A673 (cell line): ENCODE results near the gene UST. TPM values are rescaled to one million over a fixed set of nuclear protein-coding genes. Genes with fewer than 3 reads are reported as not detected.
A peak's percentile ranks its signal among the peaks of the same experiment; 100 is the strongest.

Source experiments
- BruUV-seq: library from RNA; stranded (reverse); fragments of 400-500 nt; replicated peaks from 2 replicates; lab custom pipeline; 2021; lab: Mats Ljungman, UMichigan
- CTCF ChIA-PET: fragments of 300-600 bp; sonication (Branson Sonifier 250); formaldehyde crosslinking; loops from one replicate; lab custom pipeline; 2022; ENCODE audit warnings: antibody characterized with exemption; lab: Charles Lee
- POLR2A ChIA-PET: fragments of 300-600 bp; sonication (Branson Sonifier 250); formaldehyde crosslinking; loops from one replicate; lab custom pipeline; 2022; ENCODE audit warnings: antibody characterized with exemption; ENCODE audit not compliant: low non-redundant PET; lab: Charles Lee
- DNase-seq: peaks from one replicate; pipeline ENCODE4 v3.0.0-alpha.2; 2015; ENCODE audit warnings: low spot score
- H3K27ac ChIP-seq: fragments of 200-600 bp; sonication (generic); 2 replicates; pipeline ENCODE4 v1.5.1; 2016; ENCODE audit warnings: mixed run types, low read depth, mild to moderate bottlenecking, mixed read lengths, antibody characterized with exemption, low read length; ENCODE audit not compliant: poor library complexity, severe bottlenecking
- H3K27me3 ChIP-seq: fragments of 200-600 bp; sonication (generic); replicated peaks from 2 replicates; pipeline ENCODE4 v1.6.1; 2017; ENCODE audit warnings: mixed run types, low read depth, mild to moderate bottlenecking, mixed read lengths, antibody characterized with exemption, low read length; ENCODE audit not compliant: insufficient read depth, poor library complexity
- H3K36me3 ChIP-seq: fragments of 200-600 bp; sonication (generic); 2 replicates; pipeline ENCODE4 v1.6.1; 2016; ENCODE audit warnings: mixed run types, mild to moderate bottlenecking, mixed read lengths, antibody characterized with exemption, low read length; ENCODE audit not compliant: insufficient read depth, poor library complexity, severe bottlenecking
- H3K4me1 ChIP-seq: fragments of 200-600 bp; sonication (generic); 2 replicates; pipeline ENCODE4 v1.6.1; 2017; ENCODE audit warnings: mixed run types, mild to moderate bottlenecking, mixed read lengths, antibody characterized with exemption, low read length; ENCODE audit not compliant: insufficient read depth, poor library complexity, severe bottlenecking
- H3K4me3 ChIP-seq: fragments of 200-600 bp; sonication (generic); 2 replicates; pipeline ENCODE4 v1.5.1; 2016; ENCODE audit warnings: low read depth, mixed run types, mild to moderate bottlenecking, mixed read lengths, low read length; ENCODE audit not compliant: poor library complexity, severe bottlenecking
- H3K9me3 ChIP-seq: fragments of 200-600 bp; sonication (generic); 2 replicates; pipeline ENCODE4 v1.6.1; 2016; ENCODE audit warnings: mixed run types, low read depth, mild to moderate bottlenecking, mixed read lengths, antibody characterized with exemption, low read length; ENCODE audit not compliant: poor library complexity, severe bottlenecking
- CTCF ChIP-seq: fragments of 300-800, 200-600 bp; sonication (generic); conservative IDR thresholded peaks from 2 replicates; pipeline ENCODE4 v1.5.1; 2017; ENCODE audit warnings: low read depth, mild to moderate bottlenecking, antibody characterized with exemption, low read length, moderate library complexity, mixed read lengths
- EZH2 ChIP-seq: fragments of 200-600 bp; sonication (generic); IDR thresholded peaks from 2 replicates; pipeline ENCODE4 v1.6.1; 2017; ENCODE audit warnings: borderline replicate concordance, low read depth, mild to moderate bottlenecking, mixed read lengths, antibody characterized with exemption, low read length; ENCODE audit not compliant: poor library complexity, severe bottlenecking
- intact Hi-C: fragments of 100-400 bp; cut with micrococcal nuclease; formaldehyde crosslinking; loops from one replicate; pipeline ENCODE4 v1.10.0; 2022; ENCODE audit not compliant: unreplicated experiment
- total RNA-seq: library from RNA; stranded (reverse); gene quantifications from 2 replicates; pipeline ENCODE4 v1.2.3, GENCODE V29; 2021

The UST gene
- total RNA-seq, 1 experiment from 2014 or later, result 1.5 TPM

GRCh38 chr6:149014631-149015534 lies 268.1 kb downstream of the UST start:
- DNase-seq, result peak; percentile 73
- no peaks in the 10 kb centered on the region for H3K27me3 ChIP-seq
- no peaks in the 10 kb centered on the region for H3K36me3 ChIP-seq
- H3K9me3 ChIP-seq, result no peaks in the 10 kb centered on the region
- intact Hi-C loops, result no loop called here
- ChIA-PET POLR2A (no interaction called here), CTCF (no interaction called here)
- peaks cover 3% of the 10 kb centered on the region for H3K4me1 ChIP-seq
- H3K4me3 ChIP-seq, result no peak overlapping the region
- no TSS peak for BruUV-seq
- no peak overlapping the region for H3K27ac ChIP-seq
- TF ChIP-seq CTCF, result no peak
- no peak for TF ChIP-seq EZH2

GRCh38 chr6:149015535-149016525 lies 269.0 kb downstream of the UST start:
- no TSS peak for BruUV-seq
- Histone ChIP-seq H3K27me3 (no peaks in the 10 kb centered on the region), H3K4me3 (no peak overlapping the region), H3K9me3 (no peaks in the 10 kb centered on the region), H3K4me1 (peaks cover 3% of the 10 kb centered on the region), H3K36me3 (no peaks in the 10 kb centered on the region), H3K27ac (no peak overlapping the region)
- intact Hi-C loops, result no loop called here
- ChIA-PET POLR2A (no interaction called here), CTCF (no interaction called here)
- DNase-seq, result no peak
- TF ChIP-seq CTCF, result no peak
- TF ChIP-seq EZH2, result no peak

GRCh38 chr6:149016716-149017115 lies 269.9 kb downstream of the UST start:
- no peak for DNase-seq
- ChIA-PET CTCF (no interaction called here), POLR2A (no interaction called here)
- TF ChIP-seq CTCF (no peak), EZH2 (no peak)
- H3K4me1 ChIP-seq, result peaks cover 3% of the 10 kb centered on the region
- H3K36me3 ChIP-seq, result no peaks in the 10 kb centered on the region
- no peak overlapping the region for H3K4me3 ChIP-seq
- H3K27ac ChIP-seq, result no peak overlapping the region
- no TSS peak for BruUV-seq
- no peaks in the 10 kb centered on the region for H3K27me3 ChIP-seq
- intact Hi-C loops, result no loop called here
- no peaks in the 10 kb centered on the region for H3K9me3 ChIP-seq
